A673 (cell line): ENCODE results near the gene IDUA.

ENCODE experiments used
- CTCF ChIP-seq: fragments of 300-800, 200-600 bp; sonication (generic); conservative IDR thresholded peaks from 2 replicates; pipeline ENCODE4 v1.5.1; 2017; ENCODE audit warnings: low read depth, mild to moderate bottlenecking, antibody characterized with exemption, low read length, moderate library complexity, mixed read lengths
- EZH2 ChIP-seq: fragments of 200-600 bp; sonication (generic); IDR thresholded peaks from 2 replicates; pipeline ENCODE4 v1.6.1; 2017; ENCODE audit warnings: borderline replicate concordance, low read depth, mild to moderate bottlenecking, mixed read lengths, antibody characterized with exemption, low read length; ENCODE audit not compliant: poor library complexity, severe bottlenecking

DNA sequence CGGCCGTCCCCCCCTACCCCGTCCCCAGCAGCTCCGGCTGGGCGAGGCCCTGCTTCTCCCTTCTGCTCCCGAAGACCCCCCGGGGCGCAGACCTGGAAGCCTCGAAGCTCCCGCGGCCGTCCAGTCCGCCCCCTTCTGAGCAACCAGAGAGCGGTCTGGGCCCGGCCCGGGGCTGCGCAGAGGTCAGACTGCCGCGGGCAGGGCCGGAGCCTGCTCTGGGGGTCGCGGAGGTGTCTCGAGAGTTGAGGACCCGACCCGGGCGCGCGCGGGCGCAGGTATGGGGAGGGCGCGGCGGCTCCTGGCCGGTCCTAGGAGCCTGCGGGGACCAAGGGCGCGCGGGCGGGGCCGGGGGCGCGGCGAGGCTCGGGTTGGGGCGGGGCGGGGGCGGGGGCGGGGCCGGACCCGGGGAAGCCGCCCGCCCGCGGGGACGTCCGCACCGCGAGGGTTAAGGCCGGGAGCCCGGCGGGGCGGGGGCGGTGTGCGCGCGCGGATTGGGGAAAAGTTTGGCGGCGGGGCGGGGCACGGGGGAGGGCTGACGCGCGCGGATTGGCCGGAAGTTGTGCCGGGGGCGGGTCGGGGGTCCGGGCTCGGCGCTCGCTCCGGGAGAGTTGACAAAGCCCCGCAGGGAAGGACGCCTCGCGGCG is 24.3 kb downstream of the IDUA start, which contains the start of gene FGFRL1:
- TF ChIP-seq CTCF (no peak), EZH2 (no peak)
